Keratinocyte (primary cell): Measurements from ENCODE around the gene ARHGAP40. TPM values are rescaled to one million over a fixed set of nuclear protein-coding genes. Genes with fewer than 3 reads are reported as not detected.

Source experiments
- DNase-seq: peaks from one replicate; pipeline ENCODE4 v3.0.0-alpha.2; 2011; ENCODE audit warnings: low read depth, missing footprints, low spot score
- FAIRE-seq: peaks from 2 replicates; lab custom pipeline; 2011; peaks lifted over from hg19 to GRCh38; lab: Jason Lieb, UNC
- H2AFZ ChIP-seq: 2 replicates; pipeline ENCODE4 v1.6.0; 2012; ENCODE audit warnings: low read length, control low read depth, inconsistent platforms; ENCODE audit not compliant: control insufficient read depth
- H3K27ac ChIP-seq: 2 replicates; pipeline ENCODE4 v1.5.1; 2011; ENCODE audit warnings: low read length; ENCODE audit not compliant: control insufficient read depth, insufficient read depth
- H3K27me3 ChIP-seq: 3 replicates; pipeline ENCODE4 v1.6.0; 2011; ENCODE audit warnings: low read length; ENCODE audit not compliant: control insufficient read depth, insufficient read depth; ENCODE audit errors: extremely low read depth
- H3K36me3 ChIP-seq, 2 experiments: 2 replicates in 1 of 2; 3 replicates in 1 of 2; pipeline ENCODE4 v1.5.1; 2011; ENCODE audit warnings: low read length in 2 of 2, mild to moderate bottlenecking in 1 of 2; ENCODE audit not compliant: control insufficient read depth in 2 of 2, insufficient read depth in 2 of 2; ENCODE audit errors: extremely low read depth in 1 of 2
- H3K4me1 ChIP-seq: 3 replicates; pipeline ENCODE4 v1.5.1; 2011; ENCODE audit warnings: low read length; ENCODE audit not compliant: control insufficient read depth, insufficient read depth; ENCODE audit errors: extremely low read depth
- H3K4me2 ChIP-seq: 3 replicates; pipeline ENCODE4 v1.6.0; 2011; ENCODE audit warnings: low read depth, low read length; ENCODE audit not compliant: control insufficient read depth, insufficient read depth; ENCODE audit errors: extremely low read depth
- H3K4me3 ChIP-seq, 3 experiments: fragments of 200-600 bp in 1 of 3; sonication (generic) in 1 of 3; 2 replicates in 2 of 3; 3 replicates in 1 of 3; pipeline ENCODE4 v1.5.1; 2011 to 2016; ENCODE audit warnings: low read length in 3 of 3, mild to moderate bottlenecking in 3 of 3, control low read depth in 2 of 3, inconsistent platforms in 1 of 3, low read depth in 1 of 3, mixed read lengths in 1 of 3, mixed run types in 1 of 3, moderate library complexity in 1 of 3; ENCODE audit not compliant: control insufficient read depth in 2 of 3, insufficient read depth in 2 of 3; ENCODE audit errors: extremely low read depth in 1 of 3
- H3K79me2 ChIP-seq: 2 replicates; pipeline ENCODE4 v1.6.0; 2012; ENCODE audit warnings: low read length; ENCODE audit not compliant: control insufficient read depth, insufficient read depth
- H3K9ac ChIP-seq: 3 replicates; pipeline ENCODE4 v1.6.0; 2011; ENCODE audit warnings: low read length; ENCODE audit not compliant: control insufficient read depth, insufficient read depth; ENCODE audit errors: extremely low read depth
- H3K9me1 ChIP-seq: 3 replicates; pipeline ENCODE4 v1.6.0; 2011; ENCODE audit warnings: low read length; ENCODE audit not compliant: control insufficient read depth, insufficient read depth; ENCODE audit errors: extremely low read depth
- H3K9me3 ChIP-seq: 2 replicates; pipeline ENCODE4 v1.5.1; 2012; ENCODE audit warnings: low read depth, low read length; ENCODE audit not compliant: control insufficient read depth
- H4K20me1 ChIP-seq: 3 replicates; pipeline ENCODE4 v1.6.0; 2011; ENCODE audit warnings: low read length; ENCODE audit not compliant: control insufficient read depth, insufficient read depth; ENCODE audit errors: extremely low read depth
- EZH2 ChIP-seq: IDR thresholded peaks from one replicate; pipeline ENCODE4 v1.6.1; 2012; ENCODE audit warnings: inconsistent platforms, mild to moderate bottlenecking, low read length, moderate library complexity
- dilution Hi-C: fragments of 300-500 bp; cut with MboI; formaldehyde crosslinking; loops from one replicate; pipeline ENCODE4 v1.7.0; 2020; ENCODE audit warnings: low sequenced_read_pairs; ENCODE audit not compliant: extremely low pct_ligation_motif_present
- polyA plus RNA-seq, 5 experiments: library from polyadenylated mRNA; depleted of rRNA in 3 of 5; stranded (reverse) in 3 of 5; stranded (forward) in 1 of 5; unstranded in 1 of 5; fragments of >200 nt; gene quantifications; 1 replicate in 1 of 5; 2 replicates in 3 of 5; 3 replicates in 1 of 5; pipeline versions ENCODE4 v1.2.1 to v1.2.3, GENCODE V29; 2011 to 2012; ENCODE audit warnings: missing spikeins in 2 of 5, low read depth in 1 of 5, low replicate concordance in 1 of 5
- TF ChIP-seq, protein P1 (sequence below), 3 experiments: IDR thresholded peaks in 1 of 3; conservative IDR thresholded peaks in 1 of 3; optimal IDR thresholded peaks in 1 of 3; 2 replicates in 2 of 3; 3 replicates in 1 of 3; pipeline versions ENCODE3 to v1.5.1; 2011; ENCODE audit warnings: low read length in 3 of 3, mild to moderate bottlenecking in 3 of 3, moderate library complexity in 2 of 3, control low read depth in 1 of 3, inconsistent platforms in 1 of 3; ENCODE audit not compliant: insufficient read depth in 2 of 3; ENCODE audit errors: extremely low read depth in 1 of 3

Gene ARHGAP40
- polyA plus RNA-seq, 1 donor (not counting 4 experiments of a cell fraction or from before 2014, with no cell fraction given) = 1.0 TPM

DNA sequence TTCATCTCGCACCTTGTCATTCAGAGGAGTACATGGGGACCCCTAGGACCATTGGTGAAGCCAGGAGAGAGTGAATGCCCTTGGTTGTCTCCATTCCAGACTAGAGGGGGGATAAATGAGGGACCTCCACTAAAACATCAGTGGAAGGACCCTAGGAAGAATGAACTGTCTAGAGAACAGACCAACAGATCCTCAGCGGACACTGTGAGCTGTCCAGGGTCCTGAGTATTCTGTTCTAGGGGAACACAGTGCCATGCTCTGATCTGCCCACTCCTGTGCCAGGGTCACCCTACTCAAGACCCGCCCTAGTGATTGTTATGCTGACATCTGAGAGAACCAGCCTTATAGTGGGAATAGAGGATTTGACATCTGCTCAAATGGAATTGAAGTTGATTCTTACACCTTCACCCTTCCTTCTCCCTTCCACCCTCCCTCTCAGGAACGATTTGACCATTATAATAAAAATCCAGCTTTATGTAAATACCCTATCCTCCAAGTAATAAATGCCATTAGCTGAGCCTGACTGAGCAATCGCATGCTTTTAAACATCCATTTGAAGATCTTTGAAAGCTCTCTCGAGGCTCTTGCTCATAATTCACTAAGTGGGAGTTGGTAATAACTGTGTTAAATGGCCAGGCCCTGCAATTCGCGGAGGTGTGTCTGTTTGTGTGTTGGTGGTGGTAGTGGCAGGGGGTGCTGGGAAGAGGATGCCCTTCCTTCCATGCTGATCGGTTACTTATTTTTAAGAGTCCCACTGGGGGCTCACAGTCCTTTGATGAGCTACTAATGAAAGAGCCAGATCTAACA is 79.1 kb downstream of the ARHGAP40 start:
- Histone ChIP-seq H3K4me1 (no peaks in the 10 kb centered on the region), H2AFZ (no peak overlapping the region), H3K4me2 (no peak overlapping the region), H3K79me2 (no peaks in the 10 kb centered on the region), H3K9me3 (no peaks in the 10 kb centered on the region), H3K27ac (no peak overlapping the region), H3K9ac (no peak overlapping the region), H3K36me3 (no peaks in the 10 kb centered on the region), H3K9me1 (no peaks in the 10 kb centered on the region), H3K4me3 (no peak overlapping the region), H4K20me1 (no peaks in the 10 kb centered on the region), H3K27me3 (peaks cover 3% of the 10 kb centered on the region)
- DNase-seq (no peak), FAIRE-seq (no peak)
- TF ChIP-seq EZH2 = no peak
- TF ChIP-seq, protein P1, sequence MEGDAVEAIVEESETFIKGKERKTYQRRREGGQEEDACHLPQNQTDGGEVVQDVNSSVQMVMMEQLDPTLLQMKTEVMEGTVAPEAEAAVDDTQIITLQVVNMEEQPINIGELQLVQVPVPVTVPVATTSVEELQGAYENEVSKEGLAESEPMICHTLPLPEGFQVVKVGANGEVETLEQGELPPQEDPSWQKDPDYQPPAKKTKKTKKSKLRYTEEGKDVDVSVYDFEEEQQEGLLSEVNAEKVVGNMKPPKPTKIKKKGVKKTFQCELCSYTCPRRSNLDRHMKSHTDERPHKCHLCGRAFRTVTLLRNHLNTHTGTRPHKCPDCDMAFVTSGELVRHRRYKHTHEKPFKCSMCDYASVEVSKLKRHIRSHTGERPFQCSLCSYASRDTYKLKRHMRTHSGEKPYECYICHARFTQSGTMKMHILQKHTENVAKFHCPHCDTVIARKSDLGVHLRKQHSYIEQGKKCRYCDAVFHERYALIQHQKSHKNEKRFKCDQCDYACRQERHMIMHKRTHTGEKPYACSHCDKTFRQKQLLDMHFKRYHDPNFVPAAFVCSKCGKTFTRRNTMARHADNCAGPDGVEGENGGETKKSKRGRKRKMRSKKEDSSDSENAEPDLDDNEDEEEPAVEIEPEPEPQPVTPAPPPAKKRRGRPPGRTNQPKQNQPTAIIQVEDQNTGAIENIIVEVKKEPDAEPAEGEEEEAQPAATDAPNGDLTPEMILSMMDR (optimal IDR thresholded peaks at IDR 0.05 in 1 of 3, IDR thresholded peaks at IDR 0.05 in 1 of 3, conservative IDR thresholded peaks at IDR 0.05 in 1 of 3; ENCODE audit: extremely low read depth in 1 of 3, insufficient read depth in 2 of 3, low read length in 3 of 3) = no peak
- dilution Hi-C loops = no loop called here

DNA sequence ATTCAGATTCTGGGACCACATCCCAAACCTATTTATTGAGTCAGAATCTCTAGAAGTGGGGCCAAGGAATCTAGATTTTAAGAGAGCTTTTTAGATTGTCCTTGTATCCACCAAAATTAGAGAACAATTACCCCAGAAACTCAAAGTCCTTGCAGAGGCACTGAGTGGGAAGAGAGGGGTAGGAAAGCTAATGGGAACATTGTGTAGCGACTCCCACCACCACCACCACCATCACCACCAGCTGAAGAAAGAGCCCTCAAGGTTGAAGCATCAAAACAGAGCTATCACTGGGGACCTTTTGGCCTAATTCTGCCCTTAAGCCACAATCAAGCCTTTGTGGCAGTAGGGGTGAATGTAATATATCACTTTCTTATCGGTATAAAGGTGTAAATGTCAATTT is 83.7 kb downstream of the ARHGAP40 start:
- Histone ChIP-seq H4K20me1 (peaks cover 3% of the 10 kb centered on the region), H3K9ac (no peak overlapping the region), H2AFZ (no peak overlapping the region), H3K9me3 (no peaks in the 10 kb centered on the region), H3K27ac (no peak overlapping the region), H3K4me1 (no peaks in the 10 kb centered on the region), H3K9me1 (no peaks in the 10 kb centered on the region), H3K4me2 (no peak overlapping the region), H3K4me3 (no peak overlapping the region), H3K36me3 (no peaks in the 10 kb centered on the region), H3K79me2 (no peaks in the 10 kb centered on the region), H3K27me3 (no peaks in the 10 kb centered on the region)
- FAIRE-seq (no peak), DNase-seq (no peak)
- dilution Hi-C loops = no loop called here
- TF ChIP-seq EZH2 = no peak
- TF ChIP-seq, protein P1 (optimal IDR thresholded peaks at IDR 0.05 in 1 of 3, IDR thresholded peaks at IDR 0.05 in 1 of 3, conservative IDR thresholded peaks at IDR 0.05 in 1 of 3; ENCODE audit: extremely low read depth in 1 of 3, insufficient read depth in 2 of 3, low read length in 3 of 3) = no peak
